Activated naive CD8-positive, alpha-beta T cell treated with anti-CD3 and anti-CD28 coated beads, Interleukin-2, amount 50 U/mL, for 16 hours (primary cell): ENCODE data around the gene CRISP2.

Experiments
- DNase-seq: peaks from one replicate; pipeline ENCODE4 v3.0.0-alpha.2; 2020; ENCODE audit warnings: low read depth, low spot score

Gene CRISP2

DNA sequence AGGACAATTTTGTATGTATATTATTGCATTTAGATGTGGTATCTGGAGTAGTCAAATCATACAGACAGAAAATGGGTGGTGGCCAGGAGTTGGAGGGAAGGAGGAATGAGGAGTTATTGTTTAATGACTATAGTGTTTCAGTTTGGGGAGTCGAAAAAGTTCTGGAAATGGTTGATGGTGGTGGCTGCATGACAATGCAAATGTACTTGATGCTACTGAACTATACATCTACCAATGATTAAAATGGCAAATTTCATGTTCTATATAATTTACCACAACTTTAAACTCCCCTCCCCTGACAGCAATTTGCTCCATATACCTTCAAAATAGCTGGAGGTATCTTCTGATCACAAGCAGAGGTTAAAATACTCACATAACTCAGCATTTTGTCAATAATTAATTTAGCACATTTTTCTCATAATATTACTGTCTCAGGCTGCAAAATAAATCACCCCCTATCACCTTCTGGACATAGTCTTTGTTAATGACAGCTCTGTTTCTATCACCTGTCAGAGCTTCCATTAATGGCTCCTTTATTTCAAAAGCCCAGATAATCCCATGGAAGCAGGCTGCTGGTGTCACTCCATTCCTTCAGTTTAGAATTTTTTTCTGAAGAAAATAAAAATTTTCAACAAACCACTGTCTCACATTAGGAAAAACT lies 51.0 kb downstream of the CRISP2 start:
- DNase-seq = no peak

DNA sequence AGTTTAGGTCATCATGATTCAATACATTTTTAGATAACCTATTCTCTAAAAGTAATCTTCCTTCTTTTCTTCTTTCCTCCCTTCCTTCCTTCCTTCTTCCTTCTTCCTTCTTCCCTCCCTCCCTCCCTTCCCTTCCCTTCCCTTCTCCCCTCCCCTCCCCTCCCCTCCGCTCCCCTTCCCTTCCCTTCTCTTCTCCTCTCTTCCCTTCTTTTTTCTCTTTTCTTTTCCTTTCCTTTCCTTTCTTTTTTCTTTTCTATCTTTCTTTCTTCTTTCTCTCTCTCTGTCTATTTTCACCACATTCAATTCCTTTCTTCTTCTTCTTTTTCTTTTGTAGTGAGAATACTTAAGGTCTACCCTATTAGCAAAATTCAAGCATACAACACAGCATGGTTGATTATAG lies 59.4 kb downstream of the CRISP2 start:
- DNase-seq = no peak

DNA sequence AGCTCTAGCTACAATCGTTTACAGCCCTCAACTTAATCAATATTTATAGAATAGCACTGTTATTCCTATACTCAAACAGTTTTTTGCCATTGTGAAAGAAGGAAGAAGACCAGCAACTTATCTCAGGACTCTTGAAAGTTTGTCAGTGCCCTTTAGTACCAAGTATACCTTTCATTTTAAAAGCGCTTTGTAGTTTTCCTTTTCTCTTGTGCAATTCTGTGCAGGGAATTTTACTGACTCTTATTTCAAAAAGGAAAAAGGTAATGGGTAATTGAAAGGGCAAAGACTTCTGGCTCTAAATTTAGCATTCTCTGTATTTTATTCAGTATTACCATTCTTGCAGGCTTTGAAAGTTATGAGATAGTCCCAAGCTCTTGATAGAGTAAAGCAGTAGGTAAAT lies 59.9 kb downstream of the CRISP2 start:
- no peak for DNase-seq

DNA sequence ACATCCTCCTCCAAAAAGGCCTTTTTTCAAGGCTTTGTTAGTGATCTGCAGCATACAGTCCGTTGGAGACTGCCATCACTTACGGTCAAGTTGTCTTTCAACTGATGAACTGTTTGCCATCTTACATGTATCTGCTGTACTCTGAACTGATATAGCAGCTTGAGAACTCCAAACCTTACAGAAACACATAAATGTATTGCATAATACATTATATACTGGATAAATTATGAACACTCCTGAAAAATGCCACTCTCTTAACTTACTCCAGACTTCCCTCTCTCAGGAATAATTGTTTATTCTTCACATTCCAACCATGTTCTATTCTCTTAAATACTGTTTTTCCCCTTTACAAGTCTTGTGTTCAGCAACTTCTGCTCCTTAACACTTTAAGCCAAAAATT lies 62.1 kb downstream of the CRISP2 start:
- no peak for DNase-seq

DNA sequence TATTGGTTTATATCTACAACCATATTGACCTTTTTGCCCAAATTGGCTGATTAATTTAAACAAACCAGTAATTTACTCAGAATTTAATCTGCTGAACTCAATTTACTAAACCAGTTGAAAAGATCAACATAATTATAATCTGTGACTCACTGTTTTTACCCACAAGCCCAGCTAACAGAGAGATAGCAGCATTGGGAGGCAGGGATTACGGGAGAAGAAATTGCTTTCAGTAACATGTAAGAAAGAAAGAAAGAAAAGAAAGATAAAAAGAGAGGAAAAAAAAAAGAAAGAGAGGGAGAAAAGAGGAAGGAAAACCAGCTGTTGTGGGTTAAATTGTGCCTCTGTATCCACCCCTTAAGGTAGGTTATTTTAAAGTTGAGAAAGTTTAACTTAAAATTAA lies 63.4 kb downstream of the CRISP2 start:
- DNase-seq = no peak

DNA sequence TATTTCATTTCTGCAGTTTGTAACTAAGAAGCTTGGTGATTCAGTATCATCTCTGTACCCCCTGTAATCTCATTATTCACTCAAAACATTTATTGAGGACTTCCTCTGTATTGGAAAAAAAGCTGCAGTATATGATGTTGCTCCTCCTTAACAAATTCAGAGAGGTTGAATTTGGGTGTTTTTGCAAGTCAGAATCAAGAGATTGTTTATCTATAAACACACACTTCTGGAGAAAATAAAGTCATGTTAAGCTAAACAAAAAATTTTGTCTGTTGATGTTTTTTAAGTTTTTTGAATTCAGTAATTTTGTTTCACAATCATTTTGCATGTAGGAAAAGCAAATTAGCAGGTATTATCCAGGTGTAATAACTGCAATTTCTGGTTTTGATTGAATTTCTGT lies 65.3 kb downstream of the CRISP2 start:
- DNase-seq = no peak

DNA sequence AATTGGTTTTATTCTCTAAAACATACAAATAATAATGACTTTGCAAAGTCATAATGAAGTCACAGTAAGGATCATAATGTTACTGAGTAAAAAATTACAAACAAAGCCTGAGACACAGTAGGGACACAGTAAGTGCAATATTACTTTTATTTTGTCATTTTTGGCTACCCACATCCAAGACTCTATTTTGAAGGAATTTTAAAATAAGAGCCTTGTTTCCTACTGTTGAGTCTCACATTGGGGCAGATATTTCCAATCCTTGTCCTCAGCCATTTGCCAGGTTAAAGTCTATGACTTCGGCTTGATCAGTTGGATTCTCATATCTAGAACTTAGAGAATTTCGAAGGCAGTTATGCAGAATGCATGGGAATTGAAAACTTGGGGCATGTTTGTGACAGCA lies 65.9 kb downstream of the CRISP2 start:
- DNase-seq = no peak

DNA sequence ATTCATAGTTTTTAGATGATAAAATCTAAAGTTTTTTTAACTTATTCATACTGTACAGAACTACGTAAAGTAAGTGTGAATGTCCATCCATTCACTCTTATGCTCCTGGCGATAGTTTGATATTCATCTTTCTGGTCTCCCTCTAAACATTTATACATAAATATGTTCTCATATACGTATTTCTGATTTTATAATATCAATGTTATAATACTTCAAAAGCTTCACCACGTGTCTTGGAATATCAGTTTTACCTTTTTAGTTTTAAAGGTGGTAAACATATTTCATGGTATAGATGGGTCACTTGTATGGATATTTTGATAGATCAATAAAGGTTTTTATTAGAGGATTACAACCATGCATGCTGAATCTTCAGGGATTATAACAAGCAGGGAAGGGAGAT lies 66.4 kb downstream of the CRISP2 start:
- no peak for DNase-seq

DNA sequence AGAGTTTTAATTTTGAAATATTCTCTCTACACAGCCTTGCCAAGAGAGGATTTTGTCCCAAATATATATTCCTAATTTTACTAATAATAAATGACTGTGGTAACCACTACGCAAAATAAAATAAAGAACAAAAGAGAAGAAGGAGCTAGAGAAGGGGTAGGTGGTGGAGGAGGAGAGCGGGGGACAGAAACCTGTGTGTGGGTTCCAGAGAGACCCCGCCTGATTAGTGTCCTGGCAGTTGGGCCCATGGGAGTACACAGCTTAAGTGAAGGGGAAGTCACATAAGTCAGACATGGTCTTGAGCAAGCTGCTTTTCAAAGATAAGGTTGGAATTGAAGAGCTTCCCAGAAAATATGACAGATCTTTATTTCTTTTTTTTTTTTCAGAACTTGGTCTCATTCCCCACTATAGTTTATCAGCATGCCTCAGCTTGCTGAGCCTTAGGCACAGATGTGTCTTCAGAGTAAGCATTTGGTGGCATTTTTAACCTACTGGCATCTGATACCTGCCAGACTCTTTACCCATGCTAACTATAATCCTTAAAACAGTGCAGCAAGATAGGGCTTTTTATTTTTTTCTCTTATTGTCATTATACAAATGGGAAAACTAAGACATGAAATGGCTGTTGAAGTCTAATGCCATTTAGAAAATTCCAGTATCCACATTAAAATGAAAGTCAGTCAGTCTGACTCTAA lies 67.1 kb downstream of the CRISP2 start:
- no peak for DNase-seq

DNA sequence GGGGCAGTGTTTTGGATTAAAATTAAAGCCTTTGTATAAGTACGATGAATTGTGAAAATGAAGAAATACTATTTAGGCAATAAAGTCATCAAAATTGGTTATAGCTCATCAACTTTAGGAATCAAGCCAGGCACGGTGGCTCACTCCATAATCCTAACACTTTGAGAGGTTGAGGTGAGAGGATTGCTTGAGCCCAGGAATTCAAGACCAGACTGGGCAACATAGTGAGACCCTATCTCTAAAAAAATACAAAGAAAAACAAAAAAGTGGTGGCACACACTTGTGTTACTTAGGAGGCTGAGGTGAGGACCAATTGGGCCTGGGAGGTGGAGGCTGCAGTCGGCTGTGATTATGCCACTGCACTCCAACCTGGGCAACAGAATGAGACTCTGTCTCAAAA lies 68.2 kb downstream of the CRISP2 start:
- no peak for DNase-seq
